ENCODE measurements around the gene YIF1A.
A peak's percentile ranks its signal among the peaks of the same experiment; 100 is the strongest.

The YIF1A gene

GRCh38 chr11:66268952-66269905 is 19.7 kb downstream of the YIF1A start:
- Histone ChIP-seq H3K4me1 (ENCODE audit: insufficient read depth, low read length) (peaks cover 30% of the 10 kb centered on the region), H3K9me3 (ENCODE audit: low read length) (no peaks in the 10 kb centered on the region), H3K36me3 (ENCODE audit: insufficient read depth, low read length) (peaks cover 42% of the 10 kb centered on the region), H3K9ac (ENCODE audit: low read length) (peak overlapping the region; percentile 71), H3K27ac (ENCODE audit: low read depth, low read length) (peak overlapping the region; percentile 98), H3K4me3 (ENCODE audit: low read depth in 1 of 2, low read length in 2 of 2) (peak overlapping the region; percentile 67 to 88), H3K27me3 (ENCODE audit: control insufficient read depth in 1 of 2, insufficient read depth in 2 of 2, low read length in 2 of 2) (no peaks in the 10 kb centered on the region)

GRCh38 chr11:66268244-66268951 is 20.5 kb downstream of the YIF1A start, which contains the start of gene RAB1B:
Gene RAB1B (plus strand): TSS chr11:66268639. CDS start chr11:66268680, 41 bp downstream.
- Histone ChIP-seq H3K4me3 (ENCODE audit: low read depth in 1 of 2, low read length in 2 of 2) (peak within 1 kb of the TSS; percentile 68 to 88), H3K27me3 (ENCODE audit: control insufficient read depth in 1 of 2, insufficient read depth in 2 of 2, low read length in 2 of 2) (no peaks in the 10 kb centered on the region), H3K36me3 (ENCODE audit: insufficient read depth, low read length) (peaks cover 39% of the 10 kb centered on the region), H3K4me1 (ENCODE audit: insufficient read depth, low read length) (peaks cover 30% of the 10 kb centered on the region), H3K27ac (ENCODE audit: low read depth, low read length) (peak within 1 kb of the TSS; percentile 100), H3K9me3 (ENCODE audit: low read length) (no peaks in the 10 kb centered on the region), H3K9ac (ENCODE audit: low read length) (peak within 1 kb of the TSS; percentile 71)

- peak overlapping the region; percentile 68 to 88 for H3K4me3 ChIP-seq (ENCODE audit: low read depth in 1 of 2, low read length in 2 of 2)
- no peaks in the 10 kb centered on the region for H3K27me3 ChIP-seq (ENCODE audit: control insufficient read depth in 1 of 2, insufficient read depth in 2 of 2, low read length in 2 of 2)
- H3K4me1 ChIP-seq (ENCODE audit: insufficient read depth, low read length): peaks cover 30% of the 10 kb centered on the region
- H3K36me3 ChIP-seq (ENCODE audit: insufficient read depth, low read length): peaks cover 39% of the 10 kb centered on the region
- H3K9ac ChIP-seq (ENCODE audit: low read length): peak overlapping the region; percentile 60
- H3K9me3 ChIP-seq (ENCODE audit: low read length): no peaks in the 10 kb centered on the region
- peak overlapping the region; percentile 100 for H3K27ac ChIP-seq (ENCODE audit: low read depth, low read length)
Measured at GRCh38 chr11:66267379-66268243, 21.3 kb downstream of the YIF1A start.

GRCh38 chr11:66267039-66267378 is 21.9 kb downstream of the YIF1A start:
- Histone ChIP-seq H3K27ac (ENCODE audit: low read depth, low read length) (peak overlapping the region; percentile 100), H3K4me1 (ENCODE audit: insufficient read depth, low read length) (peaks cover 30% of the 10 kb centered on the region), H3K27me3 (ENCODE audit: control insufficient read depth in 1 of 2, insufficient read depth in 2 of 2, low read length in 2 of 2) (no peaks in the 10 kb centered on the region), H3K9ac (ENCODE audit: low read length) (peak overlapping the region; percentile 40), H3K4me3 (ENCODE audit: low read depth in 1 of 2, low read length in 2 of 2) (peak overlapping the region; percentile 40 to 60), H3K9me3 (ENCODE audit: low read length) (no peaks in the 10 kb centered on the region), H3K36me3 (ENCODE audit: insufficient read depth, low read length) (peaks cover 39% of the 10 kb centered on the region)

GRCh38 chr11:66266378-66267038 is 22.4 kb downstream of the YIF1A start:
- Histone ChIP-seq H3K27ac (ENCODE audit: low read depth, low read length) (peak overlapping the region; percentile 100), H3K4me1 (ENCODE audit: insufficient read depth, low read length) (peaks cover 30% of the 10 kb centered on the region), H3K27me3 (ENCODE audit: control insufficient read depth in 1 of 2, insufficient read depth in 2 of 2, low read length in 2 of 2) (no peaks in the 10 kb centered on the region), H3K9me3 (ENCODE audit: low read length) (no peaks in the 10 kb centered on the region), H3K9ac (ENCODE audit: low read length) (peak overlapping the region; percentile 40), H3K36me3 (ENCODE audit: insufficient read depth, low read length) (peaks cover 39% of the 10 kb centered on the region), H3K4me3 (ENCODE audit: low read depth in 1 of 2, low read length in 2 of 2) (peak overlapping the region; percentile 40 to 60)

GRCh38 chr11:66265531-66266377 is 23.2 kb downstream of the YIF1A start:
- H3K27me3 ChIP-seq (ENCODE audit: control insufficient read depth in 1 of 2, insufficient read depth in 2 of 2, low read length in 2 of 2): no peaks in the 10 kb centered on the region
- no peak overlapping the region for H3K4me3 ChIP-seq (ENCODE audit: low read depth in 1 of 2, low read length in 2 of 2)
- peaks cover 28% of the 10 kb centered on the region for H3K4me1 ChIP-seq (ENCODE audit: insufficient read depth, low read length)
- H3K27ac ChIP-seq (ENCODE audit: low read depth, low read length): no peak overlapping the region
- H3K9me3 ChIP-seq (ENCODE audit: low read length): no peaks in the 10 kb centered on the region
- peaks cover 43% of the 10 kb centered on the region for H3K36me3 ChIP-seq (ENCODE audit: insufficient read depth, low read length)
- no peak overlapping the region for H3K9ac ChIP-seq (ENCODE audit: low read length)

GRCh38 chr11:66264914-66265313 is 24.0 kb downstream of the YIF1A start:
- Histone ChIP-seq H3K9ac (ENCODE audit: low read length) (no peak overlapping the region), H3K27me3 (ENCODE audit: control insufficient read depth in 1 of 2, insufficient read depth in 2 of 2, low read length in 2 of 2) (no peaks in the 10 kb centered on the region), H3K9me3 (ENCODE audit: low read length) (no peaks in the 10 kb centered on the region), H3K27ac (ENCODE audit: low read depth, low read length) (no peak overlapping the region), H3K4me1 (ENCODE audit: insufficient read depth, low read length) (peaks cover 20% of the 10 kb centered on the region), H3K36me3 (ENCODE audit: insufficient read depth, low read length) (peaks cover 47% of the 10 kb centered on the region), H3K4me3 (ENCODE audit: low read depth in 1 of 2, low read length in 2 of 2) (no peak overlapping the region)

GRCh38 chr11:66264383-66264782 is 24.6 kb downstream of the YIF1A start:
- no peaks in the 10 kb centered on the region for H3K27me3 ChIP-seq (ENCODE audit: control insufficient read depth in 1 of 2, insufficient read depth in 2 of 2, low read length in 2 of 2)
- H3K9ac ChIP-seq (ENCODE audit: low read length): no peak overlapping the region
- H3K36me3 ChIP-seq (ENCODE audit: insufficient read depth, low read length): peaks cover 53% of the 10 kb centered on the region

GRCh38 chr11:66263785-66264184 is 25.2 kb downstream of the YIF1A start:
- H3K9me3 ChIP-seq (ENCODE audit: low read length): no peaks in the 10 kb centered on the region
- no peak overlapping the region for H3K27ac ChIP-seq (ENCODE audit: low read depth, low read length)
- H3K4me1 ChIP-seq (ENCODE audit: insufficient read depth, low read length): peaks cover 13% of the 10 kb centered on the region
- no peak overlapping the region for H3K9ac ChIP-seq (ENCODE audit: low read length)
- H3K4me3 ChIP-seq (ENCODE audit: low read depth in 1 of 2, low read length in 2 of 2): no peak overlapping the region
- H3K27me3 ChIP-seq (ENCODE audit: control insufficient read depth in 1 of 2, insufficient read depth in 2 of 2, low read length in 2 of 2): no peaks in the 10 kb centered on the region
- peaks cover 56% of the 10 kb centered on the region for H3K36me3 ChIP-seq (ENCODE audit: insufficient read depth, low read length)

More at GRCh38 chr11:66264383-66264782, 24.6 kb downstream of the YIF1A start:
- Histone ChIP-seq H3K9me3 (ENCODE audit: low read length) (no peaks in the 10 kb centered on the region), H3K4me1 (ENCODE audit: insufficient read depth, low read length) (peaks cover 15% of the 10 kb centered on the region), H3K4me3 (ENCODE audit: low read depth in 1 of 2, low read length in 2 of 2) (no peak overlapping the region), H3K27ac (ENCODE audit: low read depth, low read length) (no peak overlapping the region)

GRCh38 chr11:66263231-66263630 is 25.7 kb downstream of the YIF1A start:
- H3K36me3 ChIP-seq (ENCODE audit: insufficient read depth, low read length): peaks cover 56% of the 10 kb centered on the region

More at GRCh38 chr11:66263231-66263630, 25.7 kb downstream of the YIF1A start:
- Histone ChIP-seq H3K9ac (ENCODE audit: low read length) (no peak overlapping the region), H3K4me1 (ENCODE audit: insufficient read depth, low read length) (peaks cover 17% of the 10 kb centered on the region), H3K9me3 (ENCODE audit: low read length) (no peaks in the 10 kb centered on the region), H3K4me3 (ENCODE audit: low read depth in 1 of 2, low read length in 2 of 2) (no peak overlapping the region), H3K27me3 (ENCODE audit: control insufficient read depth in 1 of 2, insufficient read depth in 2 of 2, low read length in 2 of 2) (no peaks in the 10 kb centered on the region), H3K27ac (ENCODE audit: low read depth, low read length) (no peak overlapping the region)

Data from muscle layer of colon (tissue), 2 donors.